ENCODE results near the gene TGFBR3.

GRCh38 chr1:91755702-91756287, 130.2 kb downstream of the TGFBR3 start:
- TF ChIP-seq FOXA1 (IDR thresholded peaks at IDR 0.05; ENCODE audit: borderline replicate concordance) = no peak
- no peak for TF ChIP-seq POLR2B (IDR thresholded peaks at IDR 0.05; ENCODE audit: low read depth, partially characterized antibody)
- no peak for TF ChIP-seq CREBBP (IDR thresholded peaks at IDR 0.05; ENCODE audit: low read depth, low read length)
- no peak for TF ChIP-seq PHF21A (IDR thresholded peaks at IDR 0.05; ENCODE audit: borderline replicate concordance, low read depth)
- no peak for TF ChIP-seq MAX (CRISPR knock-in tag; IDR thresholded peaks at IDR 0.05)
- no peak for TF ChIP-seq ZFP1 (CRISPR knock-in tag; IDR thresholded peaks at IDR 0.05)
- no peak for TF ChIP-seq ZBED1 (IDR thresholded peaks at IDR 0.05)
- TF ChIP-seq KLF13 (tag; IDR thresholded peaks at IDR 0.05; ENCODE audit: borderline replicate concordance, low read depth) = no peak
- TF ChIP-seq SMAD3 (CRISPR knock-in tag; conservative IDR thresholded peaks at IDR 0.05) = no peak
- TF ChIP-seq EZH2 (IDR thresholded peaks at IDR 0.05; ENCODE audit: borderline replicate concordance, low read depth, low read length) = no peak
- no peak for TF ChIP-seq RERE (CRISPR knock-in tag; IDR thresholded peaks at IDR 0.05; ENCODE audit: borderline replicate concordance)
- TF ChIP-seq, protein P1, sequence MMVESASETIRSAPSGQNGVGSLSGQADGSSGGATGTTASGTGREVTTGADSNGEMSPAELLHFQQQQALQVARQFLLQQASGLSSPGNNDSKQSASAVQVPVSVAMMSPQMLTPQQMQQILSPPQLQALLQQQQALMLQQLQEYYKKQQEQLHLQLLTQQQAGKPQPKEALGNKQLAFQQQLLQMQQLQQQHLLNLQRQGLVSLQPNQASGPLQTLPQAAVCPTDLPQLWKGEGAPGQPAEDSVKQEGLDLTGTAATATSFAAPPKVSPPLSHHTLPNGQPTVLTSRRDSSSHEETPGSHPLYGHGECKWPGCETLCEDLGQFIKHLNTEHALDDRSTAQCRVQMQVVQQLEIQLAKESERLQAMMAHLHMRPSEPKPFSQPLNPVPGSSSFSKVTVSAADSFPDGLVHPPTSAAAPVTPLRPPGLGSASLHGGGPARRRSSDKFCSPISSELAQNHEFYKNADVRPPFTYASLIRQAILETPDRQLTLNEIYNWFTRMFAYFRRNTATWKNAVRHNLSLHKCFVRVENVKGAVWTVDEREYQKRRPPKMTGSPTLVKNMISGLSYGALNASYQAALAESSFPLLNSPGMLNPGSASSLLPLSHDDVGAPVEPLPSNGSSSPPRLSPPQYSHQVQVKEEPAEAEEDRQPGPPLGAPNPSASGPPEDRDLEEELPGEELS (CRISPR knock-in tag; IDR thresholded peaks at IDR 0.05; ENCODE audit: borderline replicate concordance) = no peak
- no peak for TF ChIP-seq GABPA (tag; conservative IDR thresholded peaks at IDR 0.05; ENCODE audit: low read depth)
- TF ChIP-seq, protein P2, sequence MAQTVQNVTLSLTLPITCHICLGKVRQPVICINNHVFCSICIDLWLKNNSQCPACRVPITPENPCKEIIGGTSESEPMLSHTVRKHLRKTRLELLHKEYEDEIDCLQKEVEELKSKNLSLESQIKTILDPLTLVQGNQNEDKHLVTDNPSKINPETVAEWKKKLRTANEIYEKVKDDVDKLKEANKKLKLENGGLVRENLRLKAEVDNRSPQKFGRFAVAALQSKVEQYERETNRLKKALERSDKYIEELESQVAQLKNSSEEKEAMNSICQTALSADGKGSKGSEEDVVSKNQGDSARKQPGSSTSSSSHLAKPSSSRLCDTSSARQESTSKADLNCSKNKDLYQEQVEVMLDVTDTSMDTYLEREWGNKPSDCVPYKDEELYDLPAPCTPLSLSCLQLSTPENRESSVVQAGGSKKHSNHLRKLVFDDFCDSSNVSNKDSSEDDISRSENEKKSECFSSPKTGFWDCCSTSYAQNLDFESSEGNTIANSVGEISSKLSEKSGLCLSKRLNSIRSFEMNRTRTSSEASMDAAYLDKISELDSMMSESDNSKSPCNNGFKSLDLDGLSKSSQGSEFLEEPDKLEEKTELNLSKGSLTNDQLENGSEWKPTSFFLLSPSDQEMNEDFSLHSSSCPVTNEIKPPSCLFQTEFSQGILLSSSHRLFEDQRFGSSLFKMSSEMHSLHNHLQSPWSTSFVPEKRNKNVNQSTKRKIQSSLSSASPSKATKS (CRISPR knock-in tag; IDR thresholded peaks at IDR 0.05) = no peak
